HT1080 (cell line): ENCODE results near the gene SLC24A4. TPM values are rescaled to one million over a fixed set of nuclear protein-coding genes. Genes with fewer than 3 reads are reported as not detected.

Experiments used
- DNase-seq: peaks from one replicate; pipeline ENCODE4 v3.0.0-alpha.2; 2015; ENCODE audit warnings: low read depth
- total RNA-seq: library from RNA; depleted of rRNA; stranded (reverse); fragments of >200 nt; shearing (Covaris generic); gene quantifications from 2 replicates; pipeline ENCODE4 v1.2.3, GENCODE V29; 2014

Gene SLC24A4
- total RNA-seq, 1 experiment from 2014 or later, result not detected

DNA sequence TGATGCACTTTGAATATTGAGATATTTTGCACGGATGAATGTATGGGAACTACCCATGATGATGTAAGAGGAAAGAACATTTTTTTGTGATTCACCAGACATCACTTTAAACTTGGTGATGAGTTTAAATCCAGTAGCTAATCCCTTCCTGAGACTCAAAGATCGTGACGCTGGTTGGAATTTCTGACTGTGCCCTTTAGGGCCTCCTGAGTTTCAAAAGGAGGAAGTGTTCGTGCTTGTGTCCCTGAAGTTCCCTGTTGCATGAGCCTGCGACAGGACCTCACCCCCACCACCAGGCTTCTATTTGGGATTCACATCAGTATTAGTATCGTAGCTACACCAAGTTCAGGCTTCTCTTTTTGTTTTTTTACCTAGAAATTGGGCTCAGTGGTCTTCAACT lies 172.1 kb downstream of the SLC24A4 start:
- DNase-seq, result peak; percentile 37

DNA sequence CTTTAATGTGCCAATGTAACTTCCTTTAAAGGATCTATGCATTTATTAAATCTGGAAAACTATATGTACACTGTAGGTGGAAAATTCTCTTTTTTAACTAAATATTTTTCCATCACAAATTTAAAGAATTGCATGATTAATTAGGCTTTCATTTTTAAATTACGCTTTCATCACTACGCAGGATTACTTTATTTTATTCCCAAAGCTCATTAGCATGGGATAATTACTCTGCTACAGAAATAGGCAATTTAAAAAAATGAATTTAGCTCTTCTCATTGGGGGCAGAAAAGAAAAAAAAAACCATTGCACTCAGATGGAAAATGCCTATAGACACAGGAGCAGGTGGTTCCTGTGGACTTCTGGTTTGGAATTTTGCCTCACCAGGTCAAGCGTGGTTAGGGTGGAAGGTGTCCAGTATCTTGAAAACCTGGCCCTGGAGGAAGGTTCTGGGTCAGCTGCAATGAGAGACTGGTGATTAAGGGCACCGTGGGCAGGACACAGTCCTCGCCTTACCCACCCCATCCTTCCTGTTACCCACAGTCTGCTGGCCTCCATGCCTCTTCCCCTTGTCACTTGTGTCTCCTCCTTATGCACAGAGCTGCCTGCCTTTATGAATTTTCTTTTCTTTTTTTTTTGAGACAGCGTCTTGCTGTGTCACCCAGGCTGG lies 173.4 kb downstream of the SLC24A4 start:
- DNase-seq, result no peak

- DNase-seq, result no peak
These were observed 174.4 kb downstream of the SLC24A4 start for GRCh38 chr14:92497391-92497790.

DNA sequence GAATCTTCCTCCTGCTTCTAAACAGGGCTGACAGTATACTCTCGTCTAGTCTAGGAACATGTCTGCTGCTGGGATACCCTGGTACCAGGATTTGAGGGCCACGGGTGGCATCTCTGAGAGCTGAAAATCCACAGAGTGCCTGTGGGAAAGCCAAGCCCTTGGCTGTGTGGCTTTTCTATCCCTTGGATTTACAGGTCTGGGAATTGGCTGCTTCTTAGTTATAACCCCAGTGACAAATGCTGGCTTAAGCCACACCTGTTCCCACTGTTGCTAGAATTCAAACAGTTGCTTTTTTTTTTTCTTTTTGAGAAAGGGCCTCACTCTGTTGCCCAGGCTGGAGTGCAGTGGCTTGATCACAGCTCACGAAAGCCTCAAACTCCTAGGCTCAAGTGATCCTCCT lies 176.3 kb downstream of the SLC24A4 start:
- DNase-seq, result no peak

DNA sequence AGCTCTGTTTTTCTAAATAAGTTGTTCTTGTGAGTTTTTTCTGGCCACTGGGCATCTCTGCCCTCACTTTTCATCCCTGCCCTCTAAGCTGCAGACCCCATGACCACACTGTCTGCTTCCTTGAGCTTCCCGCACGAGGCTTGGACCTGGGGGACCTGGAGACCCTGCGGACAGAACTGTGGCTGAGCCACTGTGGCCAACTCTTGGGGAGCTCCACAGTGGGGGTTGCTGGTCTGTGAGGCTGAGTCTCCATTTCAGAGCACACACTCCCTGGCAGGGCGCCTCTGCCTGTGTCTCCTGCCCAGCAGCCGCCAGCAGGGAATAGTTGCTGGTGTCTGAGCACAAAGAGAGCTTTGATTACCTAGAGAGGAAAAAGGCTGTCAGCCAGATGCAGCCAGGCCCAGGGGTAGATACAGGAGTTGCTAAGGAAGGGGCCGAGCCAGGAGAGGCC lies 177.6 kb downstream of the SLC24A4 start:
- peak; percentile 11 for DNase-seq

DNA sequence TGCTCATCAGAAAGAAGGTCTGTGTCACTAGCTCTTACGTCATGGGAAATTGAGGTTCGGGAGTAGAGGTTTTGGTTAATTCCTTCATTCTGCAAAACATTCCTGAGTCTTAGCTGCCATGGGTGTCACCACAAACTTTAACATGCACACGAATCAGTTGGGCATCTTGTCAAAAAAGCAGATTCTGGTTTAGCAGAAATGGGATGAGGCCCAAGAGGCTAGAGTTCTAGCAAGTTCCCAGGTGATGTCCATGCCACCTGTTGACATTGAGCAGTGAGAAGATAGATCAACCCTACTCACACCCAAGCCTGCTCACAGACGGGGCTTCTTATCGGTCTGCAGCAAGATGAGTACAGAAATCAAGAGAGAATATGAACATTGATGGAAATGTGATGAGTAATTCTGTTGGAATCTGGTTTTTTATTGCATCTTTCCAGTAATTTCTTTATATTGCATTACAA lies 179.0 kb downstream of the SLC24A4 start:
- DNase-seq, result peak; percentile 55

GRCh38 chr14:92502541-92503286 lies 179.7 kb downstream of the SLC24A4 start:
- no peak for DNase-seq

GRCh38 chr14:92503756-92504491 lies 181.0 kb downstream of the SLC24A4 start:
- DNase-seq, result peak; percentile 95

- DNase-seq, result no peak
These were observed 182.9 kb downstream of the SLC24A4 start for GRCh38 chr14:92505826-92506225.

GRCh38 chr14:92506231-92506630 lies 183.3 kb downstream of the SLC24A4 start:
- no peak for DNase-seq

DNA sequence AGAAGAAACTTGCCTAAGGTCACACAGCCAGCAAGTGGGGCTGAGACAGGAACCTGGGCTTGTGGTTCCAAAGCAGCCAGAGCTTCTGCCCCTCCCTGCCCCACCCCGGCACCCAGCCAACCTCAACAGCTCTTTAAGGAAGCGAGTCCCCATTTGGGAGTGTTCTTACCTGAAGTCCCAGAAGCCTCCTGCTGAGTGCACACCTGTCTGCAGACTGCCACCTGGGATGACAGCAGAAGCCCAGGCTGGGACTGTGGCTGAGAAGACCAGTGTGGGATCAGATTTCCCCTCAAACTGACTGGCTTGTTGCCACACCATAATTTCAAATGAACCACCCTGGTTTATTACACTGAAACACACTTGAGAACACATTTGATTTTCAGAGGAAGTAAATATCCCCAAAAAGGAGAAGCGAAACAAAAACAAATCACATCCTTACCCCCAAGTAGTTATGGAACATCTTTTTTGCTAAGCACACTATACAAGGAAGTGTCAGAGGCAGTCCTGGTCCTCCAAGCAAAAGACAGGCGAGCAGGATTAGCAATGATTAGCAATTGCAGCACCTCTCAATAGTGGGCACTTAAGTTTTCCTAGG lies 184.3 kb downstream of the SLC24A4 start:
- no peak for DNase-seq

DNA sequence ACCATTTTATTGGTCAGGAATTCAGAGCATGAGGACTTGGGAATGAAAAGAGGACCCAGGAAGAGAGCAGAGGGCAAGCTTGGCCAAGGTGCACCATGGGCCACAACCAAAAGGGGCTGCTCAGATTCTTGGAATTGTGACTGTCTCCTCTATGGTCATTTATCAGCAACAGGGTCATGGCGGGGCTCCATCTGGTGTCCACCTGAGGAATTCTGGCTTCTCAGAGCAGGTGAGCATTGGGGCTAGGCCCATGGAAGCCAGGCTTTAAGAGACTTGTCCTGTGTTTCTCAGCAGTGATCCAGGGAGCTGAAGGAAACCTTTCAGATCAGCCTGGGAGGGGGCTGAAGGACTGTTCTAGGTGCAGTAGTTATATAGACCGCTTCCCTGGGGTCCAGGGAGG lies 188.0 kb downstream of the SLC24A4 start:
- DNase-seq, result no peak

DNA sequence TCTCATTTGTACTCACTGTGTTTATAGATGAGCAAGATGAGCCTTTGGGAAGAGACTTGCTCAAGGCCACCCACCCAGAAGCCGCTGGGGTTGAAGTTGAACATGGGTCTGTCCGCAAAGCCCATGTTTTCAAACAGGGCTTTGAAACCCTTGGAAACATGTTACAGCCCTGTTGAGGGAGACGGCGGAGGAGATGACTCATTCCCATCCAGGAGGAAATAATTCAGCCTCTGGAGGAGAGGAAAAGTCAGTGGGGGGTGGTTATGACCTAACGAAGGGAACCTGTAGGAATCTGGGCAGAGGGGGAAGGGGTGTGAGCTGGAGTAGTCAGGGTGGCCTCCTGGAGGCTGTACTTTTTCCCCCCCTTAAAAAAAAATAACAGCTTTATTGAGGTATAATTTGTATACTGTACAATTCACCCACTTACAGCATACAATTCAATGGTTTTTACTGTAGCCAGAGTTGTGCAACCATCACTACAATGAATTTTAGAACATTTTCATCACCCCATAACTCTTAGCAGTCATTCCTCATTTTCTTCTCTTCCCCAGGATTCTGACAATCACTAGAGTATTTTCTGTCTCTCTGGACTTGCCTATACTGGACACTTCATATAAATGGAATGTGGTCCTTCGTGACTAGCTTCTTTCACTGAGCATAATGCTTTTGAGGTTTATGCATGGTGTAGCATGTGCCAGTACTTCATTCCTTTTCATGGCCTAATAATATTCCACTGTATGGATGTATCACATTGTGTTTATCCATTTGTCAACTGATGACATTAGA lies 188.7 kb downstream of the SLC24A4 start:
- peak; percentile 95 for DNase-seq

GRCh38 chr14:92512807-92513203 lies 189.8 kb downstream of the SLC24A4 start:
- no peak for DNase-seq

GRCh38 chr14:92513204-92513965 lies 190.4 kb downstream of the SLC24A4 start, which contains the start of gene RIN3:
Gene RIN3, plus strand, starts transcription at chr14:92513781. Its CDS starts 152 bp downstream, at chr14:92513933.
- DNase-seq, result peak; percentile 41

- peak; percentile 18 for DNase-seq
These were observed 191.2 kb downstream of the SLC24A4 start for GRCh38 chr14:92513966-92514843.

GRCh38 chr14:92514844-92515514 lies 192.0 kb downstream of the SLC24A4 start:
- DNase-seq, result no peak
